Vagina (tissue), 2 donors: ENCODE data around the gene IFT57. TPM values are rescaled to one million over a fixed set of nuclear protein-coding genes. Genes with fewer than 3 reads are reported as not detected.

ENCODE experiments used
- DNase-seq, 2 donors: peaks; one replicate each; pipeline ENCODE4 v3.0.0-alpha.2; 2017; ENCODE audit errors: extremely low spot score in 2 of 2
- H3K27ac ChIP-seq: fragments of 200-600 bp; sonication (generic); one replicate; pipeline ENCODE4 v1.5.1; 2019
- H3K27me3 ChIP-seq: fragments of 200-600 bp; sonication (generic); one replicate; pipeline ENCODE4 v1.5.1; 2019
- H3K36me3 ChIP-seq, 2 donors: fragments of 200-600 bp; sonication (generic); one replicate each; pipeline ENCODE4 v1.5.1; 2017 to 2019
- H3K4me1 ChIP-seq: fragments of 200-600 bp; sonication (generic); one replicate; pipeline ENCODE4 v1.5.1; 2019
- H3K4me3 ChIP-seq, 2 donors: fragments of 200-600 bp; sonication (generic); 1 replicate in 1 of 2; 2 replicates in 1 of 2; pipeline ENCODE4 v1.5.1; 2016 to 2019
- H3K9me3 ChIP-seq: fragments of 200-600 bp; sonication (generic); one replicate; pipeline ENCODE4 v1.5.1; 2019
- CTCF ChIP-seq, 3 experiments: fragments of 450-650 bp in 2 of 3; fragments of 200-600 bp in 1 of 3; sonication (generic) in 1 of 3; IDR thresholded peaks; one replicate each; pipeline ENCODE4 v1.5.1; 2017 to 2019; ENCODE audit warnings: antibody characterized with exemption in 3 of 3, mild to moderate bottlenecking in 2 of 3, moderate library complexity in 2 of 3
- POLR2A ChIP-seq, 2 donors: fragments of 450-650 bp; IDR thresholded peaks; one replicate each; pipeline ENCODE4 v1.6.1; 2017; ENCODE audit warnings: antibody characterized with exemption in 2 of 2, mild to moderate bottlenecking in 2 of 2, moderate library complexity in 2 of 2
- POLR2AphosphoS5 ChIP-seq, 2 donors: sonication (generic); formaldehyde crosslinking; IDR thresholded peaks; one replicate each; pipeline ENCODE4 v1.9.0; 2017; ENCODE audit warnings: antibody characterized with exemption in 2 of 2, mild to moderate bottlenecking in 2 of 2, low read depth in 1 of 2; ENCODE audit not compliant: insufficient read depth in 1 of 2
- intact Hi-C: fragments of 100-400 bp; cut with DNase I; formaldehyde crosslinking; loops from one replicate; pipeline ENCODE4 v1.15.1; 2023
- total RNA-seq: library from RNA; depleted of rRNA; stranded (reverse); fragments of >200 nt; gene quantifications from one replicate; pipeline ENCODE4 v1.2.3, GENCODE V29; 2016

IFT57 gene
- total RNA-seq, 1 donor from 2014 or later = 44.9 TPM

DNA sequence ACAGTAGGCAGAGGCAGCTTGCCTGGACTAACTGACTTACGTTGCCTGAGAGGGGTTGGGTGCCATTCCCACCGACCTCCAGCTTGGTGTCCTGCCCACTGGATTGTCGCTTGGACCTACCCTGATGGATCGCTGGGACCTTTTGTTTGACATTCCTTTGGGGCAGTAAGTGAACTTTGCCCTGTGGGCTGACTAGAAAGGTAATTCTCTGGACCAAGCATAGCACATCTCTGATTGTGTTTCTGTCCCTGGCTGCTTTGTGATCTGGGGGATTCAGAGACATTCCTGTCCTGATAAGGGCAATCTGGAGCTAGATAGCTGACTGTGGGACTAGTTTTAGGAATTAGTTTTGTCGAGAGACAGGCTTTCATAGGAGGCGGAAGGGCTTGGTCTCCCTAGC is 19.5 kb upstream of the IFT57 start:
- no peaks in the 10 kb centered on the region for H3K9me3 ChIP-seq
- DNase-seq = no peak
- TF ChIP-seq POLR2AphosphoS5 (IDR thresholded peaks at IDR 0.05; ENCODE audit: insufficient read depth in 1 of 2, low read depth in 1 of 2) = no peak
- no peak for TF ChIP-seq CTCF (IDR thresholded peaks at IDR 0.05)
- TF ChIP-seq POLR2A (IDR thresholded peaks at IDR 0.05) = no peak
- H3K27me3 ChIP-seq = no peaks in the 10 kb centered on the region
- H3K36me3 ChIP-seq = no peaks in the 10 kb centered on the region
- H3K4me1 ChIP-seq = no peaks in the 10 kb centered on the region
- intact Hi-C loops = no loop called here
- H3K27ac ChIP-seq = no peak overlapping the region
- H3K4me3 ChIP-seq = no peak overlapping the region

DNA sequence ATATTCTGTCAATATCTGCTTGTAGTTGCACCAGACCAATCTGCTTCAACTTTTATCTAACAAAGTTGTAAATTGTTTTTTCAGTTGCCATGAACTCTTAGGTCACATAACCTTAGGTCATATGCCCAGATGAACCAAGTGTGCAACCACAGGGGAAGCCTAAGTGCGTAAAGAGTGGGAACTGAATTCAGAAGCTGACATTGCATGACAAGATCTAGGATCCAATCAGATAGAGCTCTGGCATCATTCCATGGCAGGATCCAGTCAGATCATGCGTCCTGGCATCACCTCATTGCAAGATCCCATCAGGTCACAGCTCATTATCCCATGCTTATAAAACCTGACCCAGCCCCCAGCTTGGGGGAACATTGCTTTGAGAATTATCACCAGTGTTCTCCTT is 18.9 kb upstream of the IFT57 start:
- H3K36me3 ChIP-seq = no peaks in the 10 kb centered on the region
- no peaks in the 10 kb centered on the region for H3K27me3 ChIP-seq
- TF ChIP-seq POLR2A (IDR thresholded peaks at IDR 0.05) = no peak
- no peak for TF ChIP-seq CTCF (IDR thresholded peaks at IDR 0.05)
- TF ChIP-seq POLR2AphosphoS5 (IDR thresholded peaks at IDR 0.05; ENCODE audit: insufficient read depth in 1 of 2, low read depth in 1 of 2) = no peak
- no peaks in the 10 kb centered on the region for H3K9me3 ChIP-seq
- intact Hi-C loops = no loop called here
- DNase-seq = no peak
- no peaks in the 10 kb centered on the region for H3K4me1 ChIP-seq
- no peak overlapping the region for H3K27ac ChIP-seq
- no peak overlapping the region for H3K4me3 ChIP-seq

GRCh38 chr3:108239082-108239481 is 16.9 kb upstream of the IFT57 start:
- Histone ChIP-seq H3K36me3 (no peaks in the 10 kb centered on the region), H3K4me3 (no peak overlapping the region), H3K9me3 (no peaks in the 10 kb centered on the region), H3K27me3 (no peaks in the 10 kb centered on the region), H3K4me1 (no peaks in the 10 kb centered on the region), H3K27ac (no peak overlapping the region)
- intact Hi-C loops = no loop called here
- TF ChIP-seq POLR2A (IDR thresholded peaks at IDR 0.05) (no peak), POLR2AphosphoS5 (IDR thresholded peaks at IDR 0.05; ENCODE audit: insufficient read depth in 1 of 2, low read depth in 1 of 2) (no peak), CTCF (IDR thresholded peaks at IDR 0.05) (no peak)
- DNase-seq = no peak

GRCh38 chr3:108235290-108235689 is 13.1 kb upstream of the IFT57 start:
- Histone ChIP-seq H3K27me3 (no peaks in the 10 kb centered on the region), H3K9me3 (no peaks in the 10 kb centered on the region), H3K36me3 (no peaks in the 10 kb centered on the region), H3K4me3 (no peak overlapping the region), H3K4me1 (no peaks in the 10 kb centered on the region), H3K27ac (no peak overlapping the region)
- DNase-seq = no peak
- TF ChIP-seq POLR2AphosphoS5 (IDR thresholded peaks at IDR 0.05; ENCODE audit: insufficient read depth in 1 of 2, low read depth in 1 of 2) = no peak
- TF ChIP-seq CTCF (IDR thresholded peaks at IDR 0.05) = no peak
- TF ChIP-seq POLR2A (IDR thresholded peaks at IDR 0.05) = no peak
- intact Hi-C loops = no loop called here

GRCh38 chr3:108234387-108234957 is 12.2 kb upstream of the IFT57 start:
- TF ChIP-seq CTCF (IDR thresholded peaks at IDR 0.05) (no peak), POLR2AphosphoS5 (IDR thresholded peaks at IDR 0.05; ENCODE audit: insufficient read depth in 1 of 2, low read depth in 1 of 2) (no peak), POLR2A (IDR thresholded peaks at IDR 0.05) (no peak)
- no peaks in the 10 kb centered on the region for H3K9me3 ChIP-seq
- H3K4me3 ChIP-seq = no peak overlapping the region
- no peak for DNase-seq
- no peaks in the 10 kb centered on the region for H3K36me3 ChIP-seq
- intact Hi-C loops = no loop called here
- H3K4me1 ChIP-seq = no peaks in the 10 kb centered on the region
- H3K27me3 ChIP-seq = no peaks in the 10 kb centered on the region
- H3K27ac ChIP-seq = no peak overlapping the region
